Stomach (tissue), 4 donors: ENCODE measurements around the gene CFAP20DC.

ENCODE experiments used
- CTCF ChIP-seq, 7 experiments: fragments of 450-650 bp in 4 of 7; fragments of 200-600 bp in 3 of 7; sonication (generic) in 3 of 7; IDR thresholded peaks; one replicate each; pipeline ENCODE4 v1.5.1; 2016 to 2019; ENCODE audit warnings: antibody characterized with exemption in 7 of 7, control low read depth in 2 of 7, mild to moderate bottlenecking in 1 of 7
- EP300 ChIP-seq: sonication (generic); formaldehyde crosslinking; IDR thresholded peaks from one replicate; pipeline ENCODE4 v1.6.1; 2017; ENCODE audit warnings: antibody characterized with exemption
- POLR2AphosphoS5 ChIP-seq, 3 donors: sonication (generic); formaldehyde crosslinking; IDR thresholded peaks; one replicate each; pipeline ENCODE4 v1.6.1; 2016; ENCODE audit warnings: antibody characterized with exemption in 3 of 3

GRCh38 chr3:58784888-58785287, 264.9 kb downstream of the CFAP20DC start:
- no peak for TF ChIP-seq CTCF (IDR thresholded peaks at IDR 0.05)
- TF ChIP-seq EP300, result no peak
- no peak for TF ChIP-seq POLR2AphosphoS5 (IDR thresholded peaks at IDR 0.05)
